SK-N-SH (cell line): Measurements from ENCODE around the gene UGT1A4. TPM values are rescaled to one million over a fixed set of nuclear protein-coding genes. Genes with fewer than 3 reads are reported as not detected.

ENCODE experiments used
- CTCF ChIA-PET: fragments of 300-600, 350-600 bp; formaldehyde crosslinking; extraction: SDS; loops from one replicate; lab custom pipeline; 2021; lab: Yijun Ruan, JAX
- POLR2A ChIA-PET: fragments of 350-600 bp; sonication (Branson Sonifier 250); formaldehyde crosslinking; extraction: SDS; loops from one replicate; lab custom pipeline; 2020; ENCODE audit warnings: antibody characterized with exemption, inconsistent platforms; lab: Yijun Ruan, JAX
- DNase-seq: peaks from one replicate; pipeline ENCODE4 v3.0.0; 2012
- H2AFZ ChIP-seq: fragments of 200-600 bp; sonication (generic); 2 replicates; pipeline ENCODE4 v1.8.1; 2016; ENCODE audit warnings: antibody characterized with exemption, mild to moderate bottlenecking, low read depth
- H3F3A ChIP-seq: fragments of 200-600 bp; sonication (generic); replicated peaks from 2 replicates; pipeline ENCODE3; 2016; ENCODE audit warnings: antibody characterized with exemption, mild to moderate bottlenecking; ENCODE audit not compliant: insufficient read depth
- H3K27ac ChIP-seq, 2 experiments: fragments of 200-500 bp in 1 of 2; fragments of 200-600 bp in 1 of 2; sonication (Bioruptor generic) in 1 of 2; sonication (generic), shearing (Covaris generic) in 1 of 2; 2 replicates each; pipeline versions ENCODE4 v1.5.1 to v1.6.1; 2014 to 2016; ENCODE audit warnings: low read depth in 2 of 2, inconsistent platforms in 1 of 2, low read length in 1 of 2, mild to moderate bottlenecking in 1 of 2, mixed read lengths in 1 of 2
- H3K27me3 ChIP-seq: fragments of 200-600 bp; sonication (generic), shearing (Covaris generic); 2 replicates; pipeline ENCODE4 v1.6.1; 2016; ENCODE audit warnings: mixed run types; ENCODE audit not compliant: insufficient read depth
- H3K36me3 ChIP-seq, 2 experiments: fragments of 200-500 bp in 1 of 2; fragments of 200-600 bp in 1 of 2; sonication (Bioruptor generic) in 1 of 2; sonication (generic) in 1 of 2; replicated peaks in 1 of 2; 2 replicates each; pipeline versions ENCODE3 to v1.5.1; 2014 to 2016; ENCODE audit warnings: low read length in 1 of 2, mild to moderate bottlenecking in 1 of 2; ENCODE audit not compliant: insufficient read depth in 2 of 2, control insufficient read depth in 1 of 2
- H3K4me1 ChIP-seq, 2 experiments: fragments of 200-500 bp in 1 of 2; fragments of 200-600 bp in 1 of 2; sonication (Bioruptor generic) in 1 of 2; sonication (generic), shearing (Covaris generic) in 1 of 2; 2 replicates each; pipeline versions ENCODE4 v1.5.1 to v1.6.1; 2014 to 2016; ENCODE audit warnings: low read depth in 1 of 2, low read length in 1 of 2, mixed run types in 1 of 2; ENCODE audit not compliant: insufficient read depth in 2 of 2, control insufficient read depth in 1 of 2
- H3K4me2 ChIP-seq: fragments of 200-600 bp; sonication (generic), shearing (Covaris generic); 2 replicates; pipeline ENCODE4 v1.6.1; 2017; ENCODE audit warnings: mixed run types
- H3K4me3 ChIP-seq, 2 experiments: fragments of 200-500 bp in 1 of 2; fragments of 200-600 bp in 1 of 2; sonication (Bioruptor generic) in 1 of 2; sonication (generic), shearing (Covaris generic) in 1 of 2; 2 replicates each; pipeline versions ENCODE4 v1.5.1 to v1.8.1; 2014 to 2016; ENCODE audit warnings: low read depth in 2 of 2, inconsistent platforms in 1 of 2, low read length in 1 of 2, mild to moderate bottlenecking in 1 of 2, mixed read lengths in 1 of 2, moderate library complexity in 1 of 2
- H3K79me2 ChIP-seq: fragments of 200-600 bp; sonication (generic); 2 replicates; pipeline ENCODE4 v1.8.1; 2017; ENCODE audit warnings: mild to moderate bottlenecking; ENCODE audit not compliant: insufficient read depth
- H3K9ac ChIP-seq: fragments of 200-600 bp; sonication (generic); 2 replicates; pipeline ENCODE4 v1.6.1; 2017; ENCODE audit warnings: mixed run types
- H3K9me2 ChIP-seq: fragments of 200-600 bp; sonication (generic); 2 replicates; pipeline ENCODE4 v1.6.1; 2017; ENCODE audit warnings: mixed run types
- H3K9me3 ChIP-seq: fragments of 200-600 bp; sonication (generic); 2 replicates; pipeline ENCODE4 v1.6.1; 2017; ENCODE audit warnings: mixed run types, mild to moderate bottlenecking, moderate library complexity
- H4K20me1 ChIP-seq: fragments of 200-600 bp; sonication (generic); 2 replicates; pipeline ENCODE4 v1.6.1; 2017; ENCODE audit warnings: mild to moderate bottlenecking, mixed run types; ENCODE audit not compliant: insufficient read depth
- CHD2 ChIP-seq: fragments of 150-350 bp; IDR thresholded peaks from 2 replicates; pipeline ENCODE4 v1.6.1; 2018; ENCODE audit warnings: low read length; ENCODE audit not compliant: partially characterized antibody
- ELF1 ChIP-seq: IDR thresholded peaks from 2 replicates; pipeline ENCODE4 v1.4.0; 2012
- FOXJ3 ChIP-seq: sonication (generic); formaldehyde crosslinking; IDR thresholded peaks from 2 replicates; pipeline ENCODE4 v1.5.1; 2020; ENCODE audit warnings: mild to moderate bottlenecking, missing genetic modification reagents
- FOXM1 ChIP-seq: IDR thresholded peaks from 2 replicates; pipeline ENCODE4 v1.4.0; 2012; ENCODE audit warnings: low read depth, mild to moderate bottlenecking
- GABPA ChIP-seq: IDR thresholded peaks from 2 replicates; pipeline ENCODE4 v1.4.0; 2012; ENCODE audit warnings: low read depth, mild to moderate bottlenecking
- JUND ChIP-seq: IDR thresholded peaks from 2 replicates; pipeline ENCODE4 v1.4.0; 2012
- MEF2A ChIP-seq: IDR thresholded peaks from 2 replicates; pipeline ENCODE4 v1.4.0; 2012; ENCODE audit warnings: low read depth, borderline replicate concordance
- MXI1 ChIP-seq: IDR thresholded peaks from 2 replicates; pipeline ENCODE4 v1.6.1; 2012; ENCODE audit warnings: mild to moderate bottlenecking, low read depth, low read length, improper control_type of control experiment
- POLR2AphosphoS5 ChIP-seq: IDR thresholded peaks from 2 replicates; pipeline ENCODE4 v1.6.1; 2012; ENCODE audit warnings: low read depth, low read length
- RFX5 ChIP-seq: IDR thresholded peaks from 2 replicates; pipeline ENCODE4 v1.6.1; 2012; ENCODE audit warnings: mild to moderate bottlenecking, improper control_type of control experiment, low read length
- RXRA ChIP-seq: IDR thresholded peaks from 2 replicates; pipeline ENCODE4 v1.4.0; 2012; ENCODE audit warnings: low read depth, mild to moderate bottlenecking, borderline replicate concordance
- TAF1 ChIP-seq: IDR thresholded peaks from 2 replicates; pipeline ENCODE4 v1.6.1; 2012; ENCODE audit warnings: low read depth, mild to moderate bottlenecking, low read length, moderate library complexity, borderline replicate concordance
- TCF12 ChIP-seq: IDR thresholded peaks from 2 replicates; pipeline ENCODE4 v1.4.0; 2012
- WGBS: methylation state at CpG from one replicate; pipeline ENCODE4 v1.1.6; 2017; ENCODE audit warnings: low lambda C conversion rate; 5-methylcytosine and 5-hydroxymethylcytosine counted together
- polyA plus RNA-seq, 3 experiments: library from polyadenylated mRNA; depleted of rRNA; stranded (reverse); fragments of >200 nt; gene quantifications; 2 replicates each; pipeline ENCODE4 v1.2.3, GENCODE V29; 2012
- TF ChIP-seq, protein P1 (sequence below): IDR thresholded peaks from 2 replicates; pipeline ENCODE4 v1.4.0; 2012; ENCODE audit warnings: low read depth, borderline replicate concordance
- TF ChIP-seq, protein P2 (sequence below): IDR thresholded peaks from 2 replicates; pipeline ENCODE4 v1.6.1; 2012; ENCODE audit warnings: mild to moderate bottlenecking, low read depth, low read length, moderate library complexity

Gene UGT1A4
- polyA plus RNA-seq, 1 of the 3 experiments (the other 2 are of a cell fraction) = not detected

DNA sequence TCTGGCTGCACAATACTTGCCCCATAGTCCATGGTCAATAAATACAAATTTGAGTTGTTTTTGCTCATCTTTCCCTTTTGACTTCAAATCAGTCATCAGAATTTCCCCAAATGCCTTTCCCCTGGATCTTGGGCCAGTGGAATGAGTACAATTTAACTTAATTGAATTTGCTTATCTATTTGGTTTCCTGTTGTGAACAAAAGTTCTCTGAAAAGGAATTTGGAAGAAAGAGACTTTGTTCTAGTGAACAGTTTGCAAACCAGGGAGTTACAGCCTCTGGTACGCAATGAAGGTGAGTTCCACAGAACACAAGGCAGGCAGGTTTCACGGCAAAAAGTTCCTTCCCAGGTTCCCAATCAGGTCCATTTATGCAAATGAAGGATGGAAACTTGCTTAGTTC lies 40.3 kb downstream of the UGT1A4 start:
- Histone ChIP-seq H3K4me3 (no peak overlapping the region), H3F3A (no peaks in the 10 kb centered on the region), H3K4me2 (no peak overlapping the region), H3K27me3 (no peaks in the 10 kb centered on the region), H3K27ac (no peak overlapping the region)
- POLR2A ChIA-PET = no interaction called here
- TF ChIP-seq POLR2AphosphoS5 = no peak
- TF ChIP-seq RXRA = no peak
- TF ChIP-seq ELF1 = no peak
- TF ChIP-seq TAF1 = no peak
- no peak for TF ChIP-seq CHD2
- no peak for TF ChIP-seq MEF2A
- TF ChIP-seq TCF12 = no peak
- TF ChIP-seq GABPA = no peak
- TF ChIP-seq, protein P1, sequence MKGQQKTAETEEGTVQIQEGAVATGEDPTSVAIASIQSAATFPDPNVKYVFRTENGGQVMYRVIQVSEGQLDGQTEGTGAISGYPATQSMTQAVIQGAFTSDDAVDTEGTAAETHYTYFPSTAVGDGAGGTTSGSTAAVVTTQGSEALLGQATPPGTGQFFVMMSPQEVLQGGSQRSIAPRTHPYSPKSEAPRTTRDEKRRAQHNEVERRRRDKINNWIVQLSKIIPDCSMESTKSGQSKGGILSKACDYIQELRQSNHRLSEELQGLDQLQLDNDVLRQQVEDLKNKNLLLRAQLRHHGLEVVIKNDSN = no peak
- TF ChIP-seq, protein P2, sequence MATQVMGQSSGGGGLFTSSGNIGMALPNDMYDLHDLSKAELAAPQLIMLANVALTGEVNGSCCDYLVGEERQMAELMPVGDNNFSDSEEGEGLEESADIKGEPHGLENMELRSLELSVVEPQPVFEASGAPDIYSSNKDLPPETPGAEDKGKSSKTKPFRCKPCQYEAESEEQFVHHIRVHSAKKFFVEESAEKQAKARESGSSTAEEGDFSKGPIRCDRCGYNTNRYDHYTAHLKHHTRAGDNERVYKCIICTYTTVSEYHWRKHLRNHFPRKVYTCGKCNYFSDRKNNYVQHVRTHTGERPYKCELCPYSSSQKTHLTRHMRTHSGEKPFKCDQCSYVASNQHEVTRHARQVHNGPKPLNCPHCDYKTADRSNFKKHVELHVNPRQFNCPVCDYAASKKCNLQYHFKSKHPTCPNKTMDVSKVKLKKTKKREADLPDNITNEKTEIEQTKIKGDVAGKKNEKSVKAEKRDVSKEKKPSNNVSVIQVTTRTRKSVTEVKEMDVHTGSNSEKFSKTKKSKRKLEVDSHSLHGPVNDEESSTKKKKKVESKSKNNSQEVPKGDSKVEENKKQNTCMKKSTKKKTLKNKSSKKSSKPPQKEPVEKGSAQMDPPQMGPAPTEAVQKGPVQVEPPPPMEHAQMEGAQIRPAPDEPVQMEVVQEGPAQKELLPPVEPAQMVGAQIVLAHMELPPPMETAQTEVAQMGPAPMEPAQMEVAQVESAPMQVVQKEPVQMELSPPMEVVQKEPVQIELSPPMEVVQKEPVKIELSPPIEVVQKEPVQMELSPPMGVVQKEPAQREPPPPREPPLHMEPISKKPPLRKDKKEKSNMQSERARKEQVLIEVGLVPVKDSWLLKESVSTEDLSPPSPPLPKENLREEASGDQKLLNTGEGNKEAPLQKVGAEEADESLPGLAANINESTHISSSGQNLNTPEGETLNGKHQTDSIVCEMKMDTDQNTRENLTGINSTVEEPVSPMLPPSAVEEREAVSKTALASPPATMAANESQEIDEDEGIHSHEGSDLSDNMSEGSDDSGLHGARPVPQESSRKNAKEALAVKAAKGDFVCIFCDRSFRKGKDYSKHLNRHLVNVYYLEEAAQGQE = no peak
- no peak for TF ChIP-seq RFX5
- TF ChIP-seq, all 33 proteins: peak for 0
- H3K9ac ChIP-seq = no peak overlapping the region
- H3K4me1 ChIP-seq = no peaks in the 10 kb centered on the region
- H3K79me2 ChIP-seq = no peaks in the 10 kb centered on the region
- no peaks in the 10 kb centered on the region for H3K36me3 ChIP-seq
- no peak overlapping the region for H2AFZ ChIP-seq
- CTCF ChIA-PET = no interaction called here
- no peaks in the 10 kb centered on the region for H3K9me2 ChIP-seq
- DNase-seq = no peak
- 72% methylated on average over 2 of the region's 2 CpGs for WGBS
- no peaks in the 10 kb centered on the region for H3K9me3 ChIP-seq
- H4K20me1 ChIP-seq = no peaks in the 10 kb centered on the region

DNA sequence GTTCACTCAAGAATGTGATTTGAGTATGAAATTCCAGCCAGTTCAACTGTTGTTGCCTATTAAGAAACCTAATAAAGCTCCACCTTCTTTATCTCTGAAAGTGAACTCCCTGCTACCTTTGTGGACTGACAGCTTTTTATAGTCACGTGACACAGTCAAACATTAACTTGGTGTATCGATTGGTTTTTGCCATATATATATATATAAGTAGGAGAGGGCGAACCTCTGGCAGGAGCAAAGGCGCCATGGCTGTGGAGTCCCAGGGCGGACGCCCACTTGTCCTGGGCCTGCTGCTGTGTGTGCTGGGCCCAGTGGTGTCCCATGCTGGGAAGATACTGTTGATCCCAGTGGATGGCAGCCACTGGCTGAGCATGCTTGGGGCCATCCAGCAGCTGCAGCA lies 41.5 kb downstream of the UGT1A4 start, which contains the start of gene UGT1A1:
Gene UGT1A1, plus strand, starts transcription at position 228 of the 400 bp plus-strand sequence. Its CDS starts 18 bp downstream, at position 246.
- ChIA-PET POLR2A (no interaction called here), CTCF (no interaction called here)
- Histone ChIP-seq H3K4me3 (no peak within 1 kb of the TSS), H3K9me3 (no peaks in the 10 kb centered on the region), H3F3A (no peaks in the 10 kb centered on the region), H3K9ac (no peak within 1 kb of the TSS), H2AFZ (no peak within 1 kb of the TSS), H3K27ac (no peak within 1 kb of the TSS), H3K4me2 (no peak within 1 kb of the TSS), H3K9me2 (no peaks in the 10 kb centered on the region), H3K27me3 (no peaks in the 10 kb centered on the region), H3K36me3 (no peaks in the 10 kb centered on the region), H3K79me2 (no peaks in the 10 kb centered on the region), H4K20me1 (no peaks in the 10 kb centered on the region), H3K4me1 (no peaks in the 10 kb centered on the region)
- 83% methylated on average over 6 of the region's 6 CpGs for WGBS
- no peak for DNase-seq
- TF ChIP-seq TAF1 (no peak), FOXJ3 (CRISPR knock-in tag) (no peak), MEF2A (no peak), POLR2AphosphoS5 (no peak), MXI1 (no peak), CHD2 (no peak), FOXM1 (no peak), ELF1 (no peak), RFX5 (no peak), JUND (no peak)
- TF ChIP-seq, protein P1 = no peak
